GM20000 (cell line): ENCODE data around the gene ALG8.
"Not testable (repeated sequence)": the region's sequence is repeated elsewhere in the genome, so short reads cannot be mapped to it uniquely, and the experiment has no call there.

Experiments
- DNase-seq: peaks from one replicate; pipeline ENCODE4 v3.0.0; 2012; ENCODE audit warnings: low spot score
- TF ChIP-seq, protein P1 (sequence below): IDR thresholded peaks from 2 replicates; pipeline ENCODE4 v1.5.1; 2012; ENCODE audit warnings: mild to moderate bottlenecking, control low read depth; ENCODE audit errors: extremely low read depth, missing control alignments

The ALG8 gene

DNA sequence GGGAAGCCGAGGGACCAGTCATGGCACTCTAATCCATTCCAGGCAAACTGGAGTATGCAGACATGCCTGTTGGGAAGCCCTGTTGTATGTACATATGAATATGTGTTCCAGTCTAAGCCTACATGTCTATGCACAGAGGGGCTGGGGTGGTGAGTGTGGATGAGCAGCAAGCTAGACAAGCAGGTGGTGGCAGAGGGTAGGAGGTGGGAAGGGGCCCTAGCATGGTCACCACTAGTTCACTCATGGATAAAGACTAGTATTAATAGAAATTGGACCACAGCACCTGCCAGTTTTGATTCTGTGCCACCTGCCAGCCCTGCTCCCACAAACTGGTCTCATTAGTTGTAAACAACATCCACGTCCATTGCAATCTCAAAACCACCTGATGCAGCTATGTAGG lies 74.2 kb downstream of the ALG8 start:
- DNase-seq: no peak

GRCh38 chr11:78063440-78064181 lies 75.8 kb downstream of the ALG8 start, which contains the start of gene THRSP:
TSS of gene THRSP (plus strand) at chr11:78063861. CDS start at chr11:78063882, 21 bp downstream.
- TF ChIP-seq, protein P1, sequence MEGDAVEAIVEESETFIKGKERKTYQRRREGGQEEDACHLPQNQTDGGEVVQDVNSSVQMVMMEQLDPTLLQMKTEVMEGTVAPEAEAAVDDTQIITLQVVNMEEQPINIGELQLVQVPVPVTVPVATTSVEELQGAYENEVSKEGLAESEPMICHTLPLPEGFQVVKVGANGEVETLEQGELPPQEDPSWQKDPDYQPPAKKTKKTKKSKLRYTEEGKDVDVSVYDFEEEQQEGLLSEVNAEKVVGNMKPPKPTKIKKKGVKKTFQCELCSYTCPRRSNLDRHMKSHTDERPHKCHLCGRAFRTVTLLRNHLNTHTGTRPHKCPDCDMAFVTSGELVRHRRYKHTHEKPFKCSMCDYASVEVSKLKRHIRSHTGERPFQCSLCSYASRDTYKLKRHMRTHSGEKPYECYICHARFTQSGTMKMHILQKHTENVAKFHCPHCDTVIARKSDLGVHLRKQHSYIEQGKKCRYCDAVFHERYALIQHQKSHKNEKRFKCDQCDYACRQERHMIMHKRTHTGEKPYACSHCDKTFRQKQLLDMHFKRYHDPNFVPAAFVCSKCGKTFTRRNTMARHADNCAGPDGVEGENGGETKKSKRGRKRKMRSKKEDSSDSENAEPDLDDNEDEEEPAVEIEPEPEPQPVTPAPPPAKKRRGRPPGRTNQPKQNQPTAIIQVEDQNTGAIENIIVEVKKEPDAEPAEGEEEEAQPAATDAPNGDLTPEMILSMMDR: no peak

More for the DNA sequence above, 74.2 kb downstream of the ALG8 start:
- TF ChIP-seq, protein P1: no peak

GRCh38 chr11:78062671-78063070 lies 76.8 kb downstream of the ALG8 start:
- no peak for DNase-seq
- TF ChIP-seq, protein P1: no peak

More at GRCh38 chr11:78063440-78064181, 75.8 kb downstream of the ALG8 start, which contains the start of gene THRSP:
- DNase-seq: no peak

DNA sequence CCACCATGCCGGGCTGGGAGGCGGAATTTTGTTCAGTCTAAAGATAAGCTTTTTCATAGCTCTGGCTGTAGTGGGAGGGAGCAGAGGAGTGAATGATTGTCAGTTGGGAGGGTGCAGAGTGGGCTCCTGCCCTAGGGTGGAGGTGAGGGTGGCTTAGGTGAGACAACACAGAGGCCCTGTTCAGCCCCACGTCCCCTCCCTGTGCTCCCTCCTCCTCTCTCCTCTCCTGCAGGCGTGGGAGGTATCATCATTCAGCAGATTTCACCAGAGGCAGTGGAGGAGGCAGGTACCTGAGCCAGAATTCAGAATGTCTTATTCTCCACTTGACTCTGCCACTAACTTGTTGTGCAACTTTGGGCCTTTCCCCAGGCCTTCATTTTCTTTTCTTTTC lies 77.5 kb downstream of the ALG8 start:
- TF ChIP-seq, protein P1: no peak
- DNase-seq: no peak

DNA sequence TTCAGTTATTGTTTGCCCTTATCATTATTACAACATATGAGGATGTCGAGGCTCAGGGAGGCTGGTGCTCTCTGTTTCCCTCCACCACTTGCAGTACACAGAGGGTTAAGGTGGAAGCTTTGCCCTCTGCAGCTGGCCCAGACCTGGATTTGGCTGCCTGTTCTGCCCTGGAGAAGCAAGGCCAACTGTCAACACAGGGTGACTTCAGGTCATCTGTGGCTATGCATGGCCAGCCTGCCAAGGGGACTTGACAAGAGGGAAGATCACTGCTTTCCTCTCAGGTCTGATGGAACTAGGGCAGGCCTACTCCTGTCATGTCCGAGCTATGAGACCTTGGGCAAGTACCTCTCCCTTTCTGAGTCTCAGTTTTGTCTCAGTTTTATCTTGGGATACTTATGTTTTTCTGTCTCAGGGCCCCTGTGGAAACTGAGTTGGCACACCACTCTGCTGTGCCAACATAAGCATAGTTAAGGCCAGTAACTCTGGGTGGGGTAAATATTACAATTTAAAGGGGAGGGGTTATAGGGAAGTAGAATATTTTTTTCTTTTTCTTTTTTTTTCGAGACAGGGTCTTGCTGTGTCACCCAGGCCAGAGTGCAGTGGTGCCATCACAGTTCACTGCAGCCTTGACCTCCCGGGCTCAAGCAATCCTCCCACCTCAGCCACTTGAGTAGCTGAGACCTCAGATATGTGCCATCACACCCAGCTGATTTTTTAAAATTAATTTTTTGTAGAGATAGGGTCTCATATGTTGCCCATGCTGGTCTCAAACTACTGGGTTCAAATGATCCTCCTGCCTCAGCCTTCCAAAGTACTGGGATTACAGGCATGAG lies 78.1 kb downstream of the ALG8 start:
- TF ChIP-seq, protein P1: no peak
- DNase-seq: no peak

- TF ChIP-seq, protein P1: no peak
- no peak for DNase-seq
Measured at GRCh38 chr11:78060533-78060932, 78.9 kb downstream of the ALG8 start.

GRCh38 chr11:78059749-78060328 lies 79.6 kb downstream of the ALG8 start:
- not testable (repeated sequence) for DNase-seq
